Putamen (tissue), 1 donor: ENCODE results near the gene MTPN.

ENCODE experiments used
- DNase-seq: peaks from one replicate; pipeline ENCODE4 v3.0.0-alpha.2; 2016; ENCODE audit warnings: low spot score

The MTPN gene

GRCh38 chr7:135956393-135956792, 20.8 kb downstream of the MTPN start:
- no peak for DNase-seq

- DNase-seq: no peak
These were observed 26.2 kb downstream of the MTPN start for GRCh38 chr7:135950972-135951371.

- DNase-seq: no peak
These were observed 26.7 kb downstream of the MTPN start for GRCh38 chr7:135950429-135950828.

GRCh38 chr7:135946289-135947055, 30.7 kb downstream of the MTPN start:
- DNase-seq: no peak

- no peak for DNase-seq
These were observed 32.4 kb downstream of the MTPN start for GRCh38 chr7:135944753-135945152.

GRCh38 chr7:135943134-135943879, 33.9 kb downstream of the MTPN start:
- no peak for DNase-seq

GRCh38 chr7:135942614-135943013, 34.5 kb downstream of the MTPN start:
- DNase-seq: no peak

- DNase-seq: no peak
These were observed 36.8 kb downstream of the MTPN start for GRCh38 chr7:135940077-135941075.

- DNase-seq: no peak
These were observed 37.8 kb downstream of the MTPN start for GRCh38 chr7:135939261-135939812.

- no peak for DNase-seq
These were observed 38.6 kb downstream of the MTPN start for GRCh38 chr7:135938563-135938962.

GRCh38 chr7:135938086-135938485, 39.1 kb downstream of the MTPN start:
- no peak for DNase-seq

- no peak for DNase-seq
These were observed 40.5 kb downstream of the MTPN start for GRCh38 chr7:135936497-135937217.

- no peak for DNase-seq
These were observed 42.5 kb downstream of the MTPN start for GRCh38 chr7:135934651-135935050.

GRCh38 chr7:135933509-135934188, 43.5 kb downstream of the MTPN start:
- no peak for DNase-seq

GRCh38 chr7:135932131-135932530, 45.0 kb downstream of the MTPN start:
- no peak for DNase-seq

GRCh38 chr7:135930565-135931461, 46.3 kb downstream of the MTPN start:
- DNase-seq: no peak

- DNase-seq: no peak
These were observed 47.4 kb downstream of the MTPN start for GRCh38 chr7:135929722-135930141.

GRCh38 chr7:135929249-135929648, 47.9 kb downstream of the MTPN start:
- DNase-seq: no peak

- DNase-seq: no peak
These were observed 49.0 kb downstream of the MTPN start for GRCh38 chr7:135928136-135928535.

- DNase-seq: no peak
These were observed 51.9 kb downstream of the MTPN start for GRCh38 chr7:135925210-135925609.
